DMS 273 treated with DMSO at 0.1 percent for 48 hours (cell line): ENCODE measurements around the gene EDNRA.

ENCODE experiments used
- DNase-seq: peaks from one replicate; lab custom pipeline; 2025; lab: John Stamatoyannopoulos, UW

The EDNRA gene

GRCh38 chr4:147542229-147542990 lies 61.5 kb downstream of the EDNRA start:
- no peak for DNase-seq

- DNase-seq: no peak
Observed at GRCh38 chr4:147543034-147543433, 62.1 kb downstream of the EDNRA start.

GRCh38 chr4:147546349-147546748 lies 65.5 kb downstream of the EDNRA start:
- DNase-seq: no peak

- DNase-seq: no peak
Observed at GRCh38 chr4:147547314-147548056, 66.6 kb downstream of the EDNRA start.

- DNase-seq: no peak
Observed at GRCh38 chr4:147548256-147548655, 67.4 kb downstream of the EDNRA start.

GRCh38 chr4:147550626-147551246 lies 69.8 kb downstream of the EDNRA start:
- DNase-seq: no peak

- no peak for DNase-seq
Observed at GRCh38 chr4:147560625-147561024, 79.7 kb downstream of the EDNRA start.

GRCh38 chr4:147566762-147567161 lies 85.9 kb downstream of the EDNRA start:
- no peak for DNase-seq

GRCh38 chr4:147567276-147567675 lies 86.4 kb downstream of the EDNRA start:
- DNase-seq: no peak

GRCh38 chr4:147570616-147571015 lies 89.7 kb downstream of the EDNRA start:
- no peak for DNase-seq

- DNase-seq: no peak
Observed at GRCh38 chr4:147571036-147571770, 90.3 kb downstream of the EDNRA start.

- no peak for DNase-seq
Observed at GRCh38 chr4:147576084-147576483, 95.2 kb downstream of the EDNRA start.

- DNase-seq: no peak
Observed at GRCh38 chr4:147578051-147578476, 97.2 kb downstream of the EDNRA start.

GRCh38 chr4:147578593-147578992 lies 97.7 kb downstream of the EDNRA start:
- DNase-seq: no peak

GRCh38 chr4:147580396-147580795 lies 99.5 kb downstream of the EDNRA start:
- no peak for DNase-seq

- DNase-seq: no peak
Observed at GRCh38 chr4:147581606-147582350, 100.9 kb downstream of the EDNRA start.

GRCh38 chr4:147582386-147583060 lies 101.6 kb downstream of the EDNRA start:
- no peak for DNase-seq

- no peak for DNase-seq
Observed at GRCh38 chr4:147583876-147584275, 103.0 kb downstream of the EDNRA start.

- no peak for DNase-seq
Observed at GRCh38 chr4:147586032-147586431, 105.1 kb downstream of the EDNRA start.

GRCh38 chr4:147586637-147587036 lies 105.7 kb downstream of the EDNRA start:
- no peak for DNase-seq

GRCh38 chr4:147587041-147587440 lies 106.1 kb downstream of the EDNRA start:
- no peak for DNase-seq
